Osteocyte (in vitro differentiated cells): ENCODE data around the gene SEC14L1. TPM values are rescaled to one million over a fixed set of nuclear protein-coding genes. Genes with fewer than 3 reads are reported as not detected.
A peak's percentile ranks its signal among the peaks of the same experiment; 100 is the strongest.

ENCODE experiments used
- DNase-seq: peaks from one replicate; pipeline ENCODE4 v3.0.0; 2021; ENCODE audit warnings: mixed read lengths; ENCODE audit not compliant: unreplicated experiment; ENCODE audit errors: extremely low spot score
- H3K27ac Mint-ChIP-seq: one replicate; pipeline ENCODE4 v1.8.0; 2021; ENCODE audit warnings: mild to moderate bottlenecking, mixed read lengths; ENCODE audit not compliant: unreplicated experiment
- H3K27me3 Mint-ChIP-seq: one replicate; pipeline ENCODE4 v1.8.0; 2021; ENCODE audit warnings: mixed read lengths; ENCODE audit not compliant: unreplicated experiment
- H3K36me3 Mint-ChIP-seq: one replicate; pipeline ENCODE4 v1.8.0; 2021; ENCODE audit warnings: mixed read lengths; ENCODE audit not compliant: unreplicated experiment
- H3K4me1 Mint-ChIP-seq: one replicate; pipeline ENCODE4 v1.8.0; 2021; ENCODE audit warnings: mixed read lengths; ENCODE audit not compliant: unreplicated experiment
- H3K4me3 Mint-ChIP-seq: one replicate; pipeline ENCODE4 v1.8.0; 2021; ENCODE audit warnings: mild to moderate bottlenecking, moderate library complexity, mixed read lengths; ENCODE audit not compliant: unreplicated experiment
- H3K9me3 Mint-ChIP-seq: one replicate; pipeline ENCODE4 v1.8.0; 2021; ENCODE audit warnings: mixed read lengths; ENCODE audit not compliant: unreplicated experiment
- total RNA-seq: library from RNA; stranded (reverse); gene quantifications from 2 replicates; pipeline ENCODE4 v1.2.1, GENCODE V29; 2021
- TF ChIP-seq, protein P1 (sequence below): fragments of 200-600 bp; sonication (generic); IDR thresholded peaks from 2 replicates; pipeline ENCODE4 v1.5.0; 2021; ENCODE audit warnings: antibody characterized with exemption, mild to moderate bottlenecking, moderate library complexity

Gene SEC14L1
- total RNA-seq, 1 donor from 2014 or later: 82.9 TPM

GRCh38 chr17:77235370-77235941 is 94.7 kb downstream of the SEC14L1 start:
- H3K27me3 Mint-ChIP-seq: no peaks in the 10 kb centered on the region
- H3K4me3 Mint-ChIP-seq: peak overlapping the region; percentile 68
- H3K36me3 Mint-ChIP-seq: no peaks in the 10 kb centered on the region
- peaks cover 24% of the 10 kb centered on the region for H3K4me1 Mint-ChIP-seq
- no peaks in the 10 kb centered on the region for H3K9me3 Mint-ChIP-seq
- H3K27ac Mint-ChIP-seq: peak overlapping the region; percentile 94
- DNase-seq: no peak
- TF ChIP-seq, protein P1, sequence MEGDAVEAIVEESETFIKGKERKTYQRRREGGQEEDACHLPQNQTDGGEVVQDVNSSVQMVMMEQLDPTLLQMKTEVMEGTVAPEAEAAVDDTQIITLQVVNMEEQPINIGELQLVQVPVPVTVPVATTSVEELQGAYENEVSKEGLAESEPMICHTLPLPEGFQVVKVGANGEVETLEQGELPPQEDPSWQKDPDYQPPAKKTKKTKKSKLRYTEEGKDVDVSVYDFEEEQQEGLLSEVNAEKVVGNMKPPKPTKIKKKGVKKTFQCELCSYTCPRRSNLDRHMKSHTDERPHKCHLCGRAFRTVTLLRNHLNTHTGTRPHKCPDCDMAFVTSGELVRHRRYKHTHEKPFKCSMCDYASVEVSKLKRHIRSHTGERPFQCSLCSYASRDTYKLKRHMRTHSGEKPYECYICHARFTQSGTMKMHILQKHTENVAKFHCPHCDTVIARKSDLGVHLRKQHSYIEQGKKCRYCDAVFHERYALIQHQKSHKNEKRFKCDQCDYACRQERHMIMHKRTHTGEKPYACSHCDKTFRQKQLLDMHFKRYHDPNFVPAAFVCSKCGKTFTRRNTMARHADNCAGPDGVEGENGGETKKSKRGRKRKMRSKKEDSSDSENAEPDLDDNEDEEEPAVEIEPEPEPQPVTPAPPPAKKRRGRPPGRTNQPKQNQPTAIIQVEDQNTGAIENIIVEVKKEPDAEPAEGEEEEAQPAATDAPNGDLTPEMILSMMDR: no peak

DNA sequence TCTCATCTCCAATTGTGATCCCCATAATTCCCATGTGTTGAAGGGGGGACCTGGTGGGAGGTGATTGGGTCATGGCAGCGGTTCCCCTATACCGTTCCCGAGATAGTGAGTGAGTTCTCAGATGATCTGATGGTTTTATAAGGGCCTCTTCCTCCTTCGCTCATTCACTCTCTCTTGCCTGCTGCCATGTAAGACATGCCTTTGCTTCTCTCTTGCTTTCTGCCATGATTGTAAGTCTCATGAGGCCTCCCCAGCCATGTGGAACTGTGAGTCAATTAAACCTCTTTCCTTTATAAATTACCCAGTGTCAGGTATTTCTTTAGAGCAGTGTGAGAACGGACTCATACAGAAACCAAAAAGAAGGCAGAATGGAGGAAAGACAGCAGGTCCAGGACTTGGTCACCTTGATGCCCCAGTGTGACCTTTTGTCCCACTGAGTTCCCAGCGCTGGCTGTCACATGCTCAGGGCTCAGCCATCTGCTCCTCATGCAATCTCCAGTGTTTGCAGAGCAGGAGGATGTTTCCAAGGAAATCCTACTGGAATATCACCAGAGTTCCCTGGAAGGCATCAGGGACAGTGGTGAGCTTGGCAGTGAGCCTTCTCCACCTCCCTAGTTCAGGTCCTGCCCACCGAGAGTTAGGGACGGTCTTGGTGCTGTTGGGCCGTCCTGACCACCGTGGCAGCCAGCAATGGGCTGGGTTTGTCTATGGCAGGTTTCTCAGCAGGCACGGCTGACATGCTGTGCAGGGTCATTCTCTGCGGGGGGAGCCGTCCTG is 96.7 kb downstream of the SEC14L1 start:
- Mint-ChIP-seq H3K9me3 (no peaks in the 10 kb centered on the region), H3K36me3 (no peaks in the 10 kb centered on the region), H3K27ac (no peak overlapping the region), H3K4me1 (peaks cover 24% of the 10 kb centered on the region), H3K27me3 (no peaks in the 10 kb centered on the region), H3K4me3 (no peak overlapping the region)
- no peak for DNase-seq
- TF ChIP-seq, protein P1: no peak

DNA sequence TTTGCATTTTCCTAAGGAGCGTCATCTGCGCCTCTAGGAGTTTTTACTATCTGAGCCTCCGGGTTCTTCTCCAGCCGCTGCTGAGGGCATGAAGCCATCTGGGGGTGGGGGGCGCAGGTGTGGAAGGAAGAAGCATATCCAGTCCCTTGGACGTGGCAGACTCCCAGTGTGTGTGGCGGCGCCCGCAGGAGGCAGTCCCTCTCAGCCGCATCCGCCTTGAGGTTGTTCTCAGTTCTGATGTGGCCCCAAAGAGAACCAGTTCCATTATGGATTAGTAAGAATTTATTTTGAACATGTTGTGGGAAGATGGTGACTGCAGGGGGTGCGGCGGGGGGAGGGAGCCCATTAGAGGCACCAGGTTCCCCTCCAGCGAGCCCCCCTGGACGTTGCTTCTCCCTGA is 100.2 kb downstream of the SEC14L1 start:
- H3K27ac Mint-ChIP-seq: no peak overlapping the region
- H3K4me3 Mint-ChIP-seq: no peak overlapping the region
- peaks cover 9% of the 10 kb centered on the region for H3K4me1 Mint-ChIP-seq
- TF ChIP-seq, protein P1: no peak
- no peaks in the 10 kb centered on the region for H3K27me3 Mint-ChIP-seq
- no peaks in the 10 kb centered on the region for H3K9me3 Mint-ChIP-seq
- DNase-seq: no peak
- no peaks in the 10 kb centered on the region for H3K36me3 Mint-ChIP-seq

DNA sequence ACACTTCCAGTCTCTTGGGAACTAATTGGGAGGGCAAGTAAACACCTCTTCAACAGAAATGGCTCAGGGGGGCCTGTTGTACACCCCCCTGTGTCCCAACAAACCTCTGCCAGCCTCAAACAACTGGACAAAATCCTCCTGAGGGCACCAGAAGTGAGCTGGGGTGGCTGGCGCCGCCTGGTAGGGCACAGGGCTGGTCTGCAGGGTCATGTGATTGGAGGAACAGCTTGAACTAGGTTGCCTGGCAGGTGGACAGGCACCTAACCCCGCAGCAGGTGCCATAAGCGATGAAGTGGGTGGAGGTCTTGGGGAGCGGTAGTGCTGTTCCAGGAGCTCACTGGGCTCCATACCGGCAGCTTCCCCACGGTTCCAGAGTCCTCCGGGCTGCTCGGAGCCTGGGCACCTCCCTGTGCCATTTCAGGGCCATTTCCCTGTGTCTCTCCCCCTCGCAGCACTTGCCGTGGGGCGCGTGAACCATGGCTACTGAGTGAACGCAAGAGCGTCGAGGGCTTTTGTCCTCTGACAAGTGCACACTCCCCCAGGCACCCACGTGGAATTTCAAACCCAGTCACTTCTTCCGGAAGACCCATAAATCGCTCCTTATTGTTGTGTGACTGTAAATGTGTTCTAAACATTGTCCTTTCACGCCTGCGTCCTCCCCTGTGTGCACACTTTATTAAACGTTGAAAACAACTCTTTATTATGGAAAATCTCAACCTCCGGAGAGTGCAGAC is 101.5 kb downstream of the SEC14L1 start:
- TF ChIP-seq, protein P1: no peak
- H3K4me1 Mint-ChIP-seq: peaks cover 2% of the 10 kb centered on the region
- H3K27ac Mint-ChIP-seq: no peak overlapping the region
- H3K36me3 Mint-ChIP-seq: no peaks in the 10 kb centered on the region
- no peak for DNase-seq
- no peak overlapping the region for H3K4me3 Mint-ChIP-seq
- H3K9me3 Mint-ChIP-seq: no peaks in the 10 kb centered on the region
- no peaks in the 10 kb centered on the region for H3K27me3 Mint-ChIP-seq
